Measurements from ENCODE around the gene COL4A4. TPM values are rescaled to one million over a fixed set of nuclear protein-coding genes. Genes with fewer than 3 reads are reported as not detected.

COL4A4 gene
- total and polyA plus RNA-seq, 2 of the 13 experiments (the other 11 are each of a cell fraction or from before 2014, with no cell fraction given) = not detected

DNA sequence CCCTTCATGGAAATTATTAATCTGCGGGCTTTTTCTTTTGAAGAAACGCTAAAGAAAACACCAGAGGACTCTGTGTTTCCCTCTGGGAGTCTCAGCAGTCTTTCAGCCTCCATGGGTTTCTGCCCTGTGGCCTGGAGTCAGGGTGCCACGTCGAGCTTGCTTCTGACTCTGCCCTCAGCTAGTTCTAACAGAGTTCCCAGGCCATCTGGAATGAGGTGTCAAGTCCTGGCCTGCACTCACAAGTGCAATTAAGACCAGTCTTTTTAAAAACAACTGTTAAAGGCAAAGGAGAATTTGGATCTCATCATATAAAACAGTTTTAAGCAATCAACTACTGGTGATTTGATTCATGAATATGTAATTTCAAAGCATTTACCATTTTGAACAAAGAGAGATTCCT lies 170.8 kb downstream of the COL4A4 start (continued):
- TF ChIP-seq, protein P1, sequence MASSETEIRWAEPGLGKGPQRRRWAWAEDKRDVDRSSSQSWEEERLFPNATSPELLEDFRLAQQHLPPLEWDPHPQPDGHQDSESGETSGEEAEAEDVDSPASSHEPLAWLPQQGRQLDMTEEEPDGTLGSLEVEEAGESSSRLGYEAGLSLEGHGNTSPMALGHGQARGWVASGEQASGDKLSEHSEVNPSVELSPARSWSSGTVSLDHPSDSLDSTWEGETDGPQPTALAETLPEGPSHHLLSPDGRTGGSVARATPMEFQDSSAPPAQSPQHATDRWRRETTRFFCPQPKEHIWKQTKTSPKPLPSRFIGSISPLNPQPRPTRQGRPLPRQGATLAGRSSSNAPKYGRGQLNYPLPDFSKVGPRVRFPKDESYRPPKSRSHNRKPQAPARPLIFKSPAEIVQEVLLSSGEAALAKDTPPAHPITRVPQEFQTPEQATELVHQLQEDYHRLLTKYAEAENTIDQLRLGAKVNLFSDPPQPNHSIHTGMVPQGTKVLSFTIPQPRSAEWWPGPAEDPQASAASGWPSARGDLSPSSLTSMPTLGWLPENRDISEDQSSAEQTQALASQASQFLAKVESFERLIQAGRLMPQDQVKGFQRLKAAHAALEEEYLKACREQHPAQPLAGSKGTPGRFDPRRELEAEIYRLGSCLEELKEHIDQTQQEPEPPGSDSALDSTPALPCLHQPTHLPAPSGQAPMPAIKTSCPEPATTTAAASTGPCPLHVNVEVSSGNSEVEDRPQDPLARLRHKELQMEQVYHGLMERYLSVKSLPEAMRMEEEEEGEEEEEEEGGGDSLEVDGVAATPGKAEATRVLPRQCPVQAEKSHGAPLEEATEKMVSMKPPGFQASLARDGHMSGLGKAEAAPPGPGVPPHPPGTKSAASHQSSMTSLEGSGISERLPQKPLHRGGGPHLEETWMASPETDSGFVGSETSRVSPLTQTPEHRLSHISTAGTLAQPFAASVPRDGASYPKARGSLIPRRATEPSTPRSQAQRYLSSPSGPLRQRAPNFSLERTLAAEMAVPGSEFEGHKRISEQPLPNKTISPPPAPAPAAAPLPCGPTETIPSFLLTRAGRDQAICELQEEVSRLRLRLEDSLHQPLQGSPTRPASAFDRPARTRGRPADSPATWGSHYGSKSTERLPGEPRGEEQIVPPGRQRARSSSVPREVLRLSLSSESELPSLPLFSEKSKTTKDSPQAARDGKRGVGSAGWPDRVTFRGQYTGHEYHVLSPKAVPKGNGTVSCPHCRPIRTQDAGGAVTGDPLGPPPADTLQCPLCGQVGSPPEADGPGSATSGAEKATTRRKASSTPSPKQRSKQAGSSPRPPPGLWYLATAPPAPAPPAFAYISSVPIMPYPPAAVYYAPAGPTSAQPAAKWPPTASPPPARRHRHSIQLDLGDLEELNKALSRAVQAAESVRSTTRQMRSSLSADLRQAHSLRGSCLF (CRISPR knock-in tag; IDR thresholded peaks at IDR 0.05; ENCODE audit: borderline replicate concordance) = no peak

DNA sequence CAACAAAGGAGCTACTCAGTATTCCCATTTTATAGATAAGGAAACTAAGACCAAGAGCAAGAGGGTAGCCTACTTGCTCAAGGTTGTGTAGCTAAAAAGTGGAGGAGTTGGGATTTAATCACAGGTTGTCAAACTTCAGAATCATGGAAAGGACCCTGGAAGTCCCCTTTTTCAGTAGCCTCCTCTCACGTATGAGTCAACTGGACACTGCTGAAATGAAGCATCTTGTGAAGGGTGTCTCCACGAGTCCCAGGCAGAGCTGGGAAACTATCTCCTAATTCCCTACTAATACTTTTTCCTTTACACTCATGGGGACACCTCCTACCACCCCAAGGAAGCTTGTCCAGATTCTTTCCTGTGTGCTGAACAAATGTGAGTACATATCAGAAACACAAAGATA lies 172.3 kb downstream of the COL4A4 start:
- no peaks in the 10 kb centered on the region for H3K79me2 ChIP-seq (ENCODE audit: insufficient read depth, low read length)
- FAIRE-seq = no peak
- ChIA-PET POLR2A (no interaction called here), CTCF (ENCODE audit: low intra/inter-chr PET ratio, low total read pairs) (no interaction called here)
- H3K4me1 ChIP-seq (ENCODE audit: insufficient read depth, low read length) = no peaks in the 10 kb centered on the region
- no peak overlapping the region for H3K4me3 ChIP-seq (replicated peaks in 1 of 3; ENCODE audit: insufficient read depth in 1 of 3, low read depth in 2 of 3, low read length in 3 of 3)
- no peaks in the 10 kb centered on the region for H3K36me3 ChIP-seq (replicated peaks in 1 of 2; ENCODE audit: control insufficient read depth in 1 of 2, insufficient read depth in 2 of 2, low read length in 2 of 2)
- no peak overlapping the region for H3K27ac ChIP-seq (ENCODE audit: extremely low read length, insufficient read depth, low read length)
- no peaks in the 10 kb centered on the region for H3K27me3 ChIP-seq (ENCODE audit: control insufficient read depth in 1 of 2, insufficient read depth in 2 of 2, low read length in 2 of 2)
- WGBS (ENCODE audit: low lambda C conversion rate) = 55% methylated on average over 2 of the region's 2 CpGs
- H3K4me2 ChIP-seq (ENCODE audit: low read depth, low read length) = no peak overlapping the region
- H2AFZ ChIP-seq (ENCODE audit: low read length) = no peak overlapping the region
- H3K9me3 ChIP-seq (ENCODE audit: low read length) = no peaks in the 10 kb centered on the region
- no peak for ATAC-seq
- in situ Hi-C loops (cut with HindIII; ENCODE audit: extremely low pct_ligation_motif_present, low pct_unique_long_range_greater_than_20kb) = no loop called here
- no peak overlapping the region for H3K9ac ChIP-seq (ENCODE audit: insufficient read depth, low read depth, low read length)
- no TSS peak for BruUV-seq (replicated peaks)
- intact Hi-C loops (cut with micrococcal nuclease; ENCODE audit: unreplicated experiment) = no loop called here
- H4K20me1 ChIP-seq (ENCODE audit: insufficient read depth, low read length) = no peaks in the 10 kb centered on the region
- DNase-seq (ENCODE audit: low spot score) = no peak
- TF ChIP-seq RFX1 (IDR thresholded peaks at IDR 0.05) (no peak), NFIC (IDR thresholded peaks at IDR 0.05; ENCODE audit: low read length) (no peak), ZNF775 (CRISPR knock-in tag; IDR thresholded peaks at IDR 0.05; ENCODE audit: borderline replicate concordance) (no peak), ZNF501 (CRISPR knock-in tag; IDR thresholded peaks at IDR 0.05) (no peak), USF2 (IDR thresholded peaks at IDR 0.05; ENCODE audit: low read depth, low read length) (no peak), USF2 (CRISPR knock-in tag; IDR thresholded peaks at IDR 0.05; ENCODE audit: borderline replicate concordance) (no peak), ZNF460 (CRISPR knock-in tag; IDR thresholded peaks at IDR 0.05; ENCODE audit: borderline replicate concordance) (no peak), NFE2L1 (CRISPR knock-in tag; IDR thresholded peaks at IDR 0.05; ENCODE audit: borderline replicate concordance) (no peak)
- TF ChIP-seq, protein P2, sequence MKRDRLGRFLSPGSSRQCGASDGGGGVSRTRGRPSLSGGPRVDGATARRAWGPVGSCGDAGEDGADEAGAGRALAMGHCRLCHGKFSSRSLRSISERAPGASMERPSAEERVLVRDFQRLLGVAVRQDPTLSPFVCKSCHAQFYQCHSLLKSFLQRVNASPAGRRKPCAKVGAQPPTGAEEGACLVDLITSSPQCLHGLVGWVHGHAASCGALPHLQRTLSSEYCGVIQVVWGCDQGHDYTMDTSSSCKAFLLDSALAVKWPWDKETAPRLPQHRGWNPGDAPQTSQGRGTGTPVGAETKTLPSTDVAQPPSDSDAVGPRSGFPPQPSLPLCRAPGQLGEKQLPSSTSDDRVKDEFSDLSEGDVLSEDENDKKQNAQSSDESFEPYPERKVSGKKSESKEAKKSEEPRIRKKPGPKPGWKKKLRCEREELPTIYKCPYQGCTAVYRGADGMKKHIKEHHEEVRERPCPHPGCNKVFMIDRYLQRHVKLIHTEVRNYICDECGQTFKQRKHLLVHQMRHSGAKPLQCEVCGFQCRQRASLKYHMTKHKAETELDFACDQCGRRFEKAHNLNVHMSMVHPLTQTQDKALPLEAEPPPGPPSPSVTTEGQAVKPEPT (CRISPR knock-in tag; IDR thresholded peaks at IDR 0.05; ENCODE audit: low read depth) = no peak
- TF ChIP-seq, protein P3, sequence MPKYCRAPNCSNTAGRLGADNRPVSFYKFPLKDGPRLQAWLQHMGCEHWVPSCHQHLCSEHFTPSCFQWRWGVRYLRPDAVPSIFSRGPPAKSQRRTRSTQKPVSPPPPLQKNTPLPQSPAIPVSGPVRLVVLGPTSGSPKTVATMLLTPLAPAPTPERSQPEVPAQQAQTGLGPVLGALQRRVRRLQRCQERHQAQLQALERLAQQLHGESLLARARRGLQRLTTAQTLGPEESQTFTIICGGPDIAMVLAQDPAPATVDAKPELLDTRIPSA (CRISPR knock-in tag; IDR thresholded peaks at IDR 0.05; ENCODE audit: borderline replicate concordance) = no peak

Measured in HepG2 (cell line).